ENCODE data around the gene LY6G6F. TPM values are rescaled to one million over a fixed set of nuclear protein-coding genes. Genes with fewer than 3 reads are reported as not detected.
A peak's percentile ranks its signal among the peaks of the same experiment; 100 is the strongest.

The LY6G6F gene
- total and polyA plus RNA-seq, 8 donors, result not detected

GRCh38 chr6:31728767-31729514 lies 22.3 kb downstream of the LY6G6F start, which contains the start of gene DDAH2:
Gene DDAH2 (minus strand): TSS chr6:31729299. CDS start chr6:31729161, 138 bp downstream.
- intact Hi-C loops (cut with DNase I), result no loop called here
- peaks cover 0 to 21% (median 17%) of the 10 kb centered on the region in 3 donors for H3K36me3 ChIP-seq
- ATAC-seq (peak; percentile 39 to 52 (median 47)), DNase-seq (peak in 2 of 6 donors; percentile 32 to 49), FAIRE-seq (no peak)
- WGBS, 2 donors, result 16 to 19% methylated on average over 36 of the region's 36 CpGs
- no peaks in the 10 kb centered on the region for H3K9me3 ChIP-seq
- H3K27me3 ChIP-seq, result no peaks in the 10 kb centered on the region
- peak within 1 kb of the TSS; percentile 70 to 89 (median 79) for H3K27ac ChIP-seq
- H3K4me1 ChIP-seq, result no peaks in the 10 kb centered on the region
- TF ChIP-seq, protein P1, sequence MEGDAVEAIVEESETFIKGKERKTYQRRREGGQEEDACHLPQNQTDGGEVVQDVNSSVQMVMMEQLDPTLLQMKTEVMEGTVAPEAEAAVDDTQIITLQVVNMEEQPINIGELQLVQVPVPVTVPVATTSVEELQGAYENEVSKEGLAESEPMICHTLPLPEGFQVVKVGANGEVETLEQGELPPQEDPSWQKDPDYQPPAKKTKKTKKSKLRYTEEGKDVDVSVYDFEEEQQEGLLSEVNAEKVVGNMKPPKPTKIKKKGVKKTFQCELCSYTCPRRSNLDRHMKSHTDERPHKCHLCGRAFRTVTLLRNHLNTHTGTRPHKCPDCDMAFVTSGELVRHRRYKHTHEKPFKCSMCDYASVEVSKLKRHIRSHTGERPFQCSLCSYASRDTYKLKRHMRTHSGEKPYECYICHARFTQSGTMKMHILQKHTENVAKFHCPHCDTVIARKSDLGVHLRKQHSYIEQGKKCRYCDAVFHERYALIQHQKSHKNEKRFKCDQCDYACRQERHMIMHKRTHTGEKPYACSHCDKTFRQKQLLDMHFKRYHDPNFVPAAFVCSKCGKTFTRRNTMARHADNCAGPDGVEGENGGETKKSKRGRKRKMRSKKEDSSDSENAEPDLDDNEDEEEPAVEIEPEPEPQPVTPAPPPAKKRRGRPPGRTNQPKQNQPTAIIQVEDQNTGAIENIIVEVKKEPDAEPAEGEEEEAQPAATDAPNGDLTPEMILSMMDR (IDR thresholded peaks at IDR 0.05), result peak in 2 of 4 donors; percentile 15 to 30
- H3K4me3 ChIP-seq, result peak within 1 kb of the TSS; percentile 25 to 66 (median 54)

- Histone ChIP-seq H3K27ac (peak overlapping the region; percentile 70 to 89 (median 79)), H3K4me3 (peak overlapping the region; percentile 25 to 66 (median 54)), H3K9me3 (no peaks in the 10 kb centered on the region), H3K27me3 (no peaks in the 10 kb centered on the region), H3K4me1 (peaks cover 0 to 4% (median 0%) of the 10 kb centered on the region in 3 donors), H3K36me3 (peaks cover 0 to 21% (median 17%) of the 10 kb centered on the region in 3 donors)
- peak; percentile 77 to 91 (median 86) for DNase-seq
- TF ChIP-seq, protein P1 (IDR thresholded peaks at IDR 0.05), result peak in 2 of 4 donors; percentile 27 to 37
- FAIRE-seq, result no peak
- 0 to 1% methylated on average over 27 to 29 of the region's 29 CpGs for WGBS, 2 donors
- intact Hi-C loops (cut with DNase I), result no loop called here
- ATAC-seq, result peak; percentile 76 to 89 (median 86)
Measured at GRCh38 chr6:31729515-31729978, 22.9 kb downstream of the LY6G6F start.

- Histone ChIP-seq H3K9me3 (no peaks in the 10 kb centered on the region), H3K36me3 (peaks cover 0 to 21% (median 17%) of the 10 kb centered on the region in 3 donors), H3K4me1 (peaks cover 0 to 4% (median 0%) of the 10 kb centered on the region in 3 donors), H3K4me3 (peak overlapping the region; percentile 25 to 66 (median 54)), H3K27ac (peak overlapping the region; percentile 70 to 89 (median 79)), H3K27me3 (no peaks in the 10 kb centered on the region)
- FAIRE-seq (no peak), ATAC-seq (peak; percentile 59 to 78 (median 75)), DNase-seq (peak; percentile 56 to 86 (median 77))
- TF ChIP-seq, protein P1 (IDR thresholded peaks at IDR 0.05), result no peak
- intact Hi-C loops (cut with DNase I), result no loop called here
- 15% methylated on average over 45 to 46 of the region's 46 CpGs for WGBS, 2 donors
Measured at GRCh38 chr6:31729979-31730630, 23.4 kb downstream of the LY6G6F start.

DNA sequence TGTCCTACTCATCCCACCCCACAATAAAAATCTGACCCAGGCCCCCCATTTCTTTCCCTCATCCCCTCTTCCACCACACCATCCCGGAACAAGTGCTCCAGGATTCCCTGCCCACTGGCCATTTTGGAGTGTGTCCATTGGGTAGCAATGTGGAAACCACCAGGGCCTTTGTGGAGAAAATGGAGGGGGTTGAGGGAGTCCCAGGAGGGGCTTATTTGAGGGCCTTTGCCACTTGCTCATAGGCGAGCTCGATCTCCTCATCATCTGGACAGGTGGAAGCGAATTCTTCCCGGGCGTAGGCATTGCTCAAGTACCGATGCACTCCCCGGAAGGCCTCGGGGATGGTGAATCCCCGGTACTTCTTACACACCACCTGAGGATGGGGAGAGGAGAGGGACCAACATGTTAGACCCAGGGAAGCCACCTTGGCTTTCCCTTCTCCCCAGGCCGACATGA lies 24.0 kb downstream of the LY6G6F start:
- DNase-seq (no peak), FAIRE-seq (no peak), ATAC-seq (no peak)
- Histone ChIP-seq H3K36me3 (peaks cover 0 to 21% (median 17%) of the 10 kb centered on the region in 3 donors), H3K4me1 (peaks cover 0 to 4% (median 0%) of the 10 kb centered on the region in 3 donors), H3K4me3 (peak overlapping the region in 1 of 4 donors; percentile 66), H3K27ac (peak overlapping the region in 2 of 4 donors; percentile 84 to 89), H3K9me3 (no peaks in the 10 kb centered on the region), H3K27me3 (no peaks in the 10 kb centered on the region)
- WGBS, 2 donors, result 88 to 89% methylated on average over 11 of the region's 11 CpGs
- intact Hi-C loops (cut with DNase I), result no loop called here
- TF ChIP-seq, protein P1 (IDR thresholded peaks at IDR 0.05), result no peak

Data from pancreas (tissue), 10 donors.